SK-N-MC (cell line): Measurements from ENCODE around the gene ZNF710.

ENCODE experiments used
- DNase-seq: peaks from one replicate; pipeline ENCODE4 v3.0.0-alpha.2; 2011; ENCODE audit warnings: low read depth, low spot score
- H3K27ac ChIP-seq: fragments of 200-600 bp; sonication (generic); 2 replicates; pipeline ENCODE4 v1.5.1; 2016; ENCODE audit warnings: mixed run types
- H3K36me3 ChIP-seq: fragments of 200-600 bp; sonication (generic); 2 replicates; pipeline ENCODE4 v1.6.1; 2017; ENCODE audit warnings: antibody characterized with exemption, low read length, mixed read lengths; ENCODE audit not compliant: insufficient read depth
- H3K4me3 ChIP-seq: fragments of 200-600 bp; sonication (generic); 2 replicates; pipeline ENCODE4 v1.5.1; 2016
- H3K9ac ChIP-seq: fragments of 200-600 bp; sonication (generic); 2 replicates; pipeline ENCODE4 v1.8.0; 2017; ENCODE audit warnings: mixed run types, mixed read lengths; ENCODE audit not compliant: insufficient read length
- H3K9me3 ChIP-seq: fragments of 200-600 bp; sonication (generic); 2 replicates; pipeline ENCODE4 v1.6.1; 2017; ENCODE audit warnings: low read depth, mild to moderate bottlenecking, antibody characterized with exemption, low read length, moderate library complexity, mixed read lengths
- EZH2 ChIP-seq: fragments of 200-600 bp; sonication (generic); IDR thresholded peaks from one replicate; pipeline ENCODE4 v1.6.1; 2017; ENCODE audit warnings: antibody characterized with exemption
- FOXP2 ChIP-seq: optimal IDR thresholded peaks from 2 replicates; pipeline ENCODE3; 2011; ENCODE audit warnings: mild to moderate bottlenecking, moderate library complexity; ENCODE audit not compliant: insufficient read depth; ENCODE audit errors: extremely low read length, control extremely low read depth
- POLR2AphosphoS5 ChIP-seq: IDR thresholded peaks from 2 replicates; pipeline ENCODE4 v1.6.1; 2012; ENCODE audit warnings: mild to moderate bottlenecking, low read depth, low read length, borderline replicate concordance

Gene ZNF710

DNA sequence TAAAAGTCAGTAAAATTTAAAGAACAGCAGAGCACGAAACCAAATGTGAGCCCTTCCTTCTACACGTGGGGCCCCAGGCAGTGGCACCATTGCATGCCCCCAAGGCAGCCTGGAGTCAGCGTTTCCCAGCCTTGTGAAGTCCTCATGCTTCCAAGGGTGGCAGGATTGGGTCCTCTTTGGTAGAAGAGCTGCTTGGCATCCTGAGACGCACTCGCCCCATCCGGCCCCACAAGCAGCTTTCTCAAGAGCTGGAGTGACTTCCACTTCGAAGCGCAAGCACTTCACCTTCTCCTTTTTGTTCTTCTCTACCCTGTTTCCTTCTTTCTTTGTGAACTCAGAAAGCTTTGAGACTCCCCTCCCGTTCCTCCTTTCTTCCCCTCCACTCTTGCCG lies 34.7 kb downstream of the ZNF710 start:
- H3K27ac ChIP-seq, result peak overlapping the region; percentile 98

DNA sequence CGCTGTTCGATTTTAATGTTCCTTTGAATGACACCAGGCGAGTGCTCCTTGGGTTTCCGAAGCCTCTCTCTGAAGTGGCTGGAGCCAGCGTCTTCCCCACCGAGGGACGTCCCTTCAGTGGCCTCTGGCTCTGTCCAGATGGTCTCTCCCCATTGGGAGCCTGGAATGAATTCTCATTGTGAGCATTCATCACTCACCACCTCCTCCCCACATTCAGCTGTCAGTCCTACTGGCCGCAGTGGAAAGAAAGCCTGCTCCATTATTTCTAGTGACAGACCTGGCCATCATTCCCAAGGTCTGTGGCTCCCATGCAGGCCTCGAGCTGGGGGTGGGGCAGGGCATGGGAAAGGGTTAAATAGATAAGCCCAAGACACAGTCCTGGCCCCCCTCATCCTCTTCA lies 35.2 kb downstream of the ZNF710 start:
- H3K27ac ChIP-seq, result peak overlapping the region; percentile 31; the same call in 1 of the 2 replicates
- H3K9ac ChIP-seq, result no peak overlapping the region
- TF ChIP-seq EZH2 (no peak), POLR2AphosphoS5 (no peak), FOXP2 (no peak)
- H3K4me3 ChIP-seq, result no peak overlapping the region
- DNase-seq, result no peak
- H3K9me3 ChIP-seq, result no peaks in the 10 kb centered on the region
- no peaks in the 10 kb centered on the region for H3K36me3 ChIP-seq

More for the DNA sequence above, 34.7 kb downstream of the ZNF710 start:
- H3K36me3 ChIP-seq, result no peaks in the 10 kb centered on the region
- H3K9ac ChIP-seq, result peak overlapping the region; percentile 4
- no peaks in the 10 kb centered on the region for H3K9me3 ChIP-seq
- TF ChIP-seq POLR2AphosphoS5 (no peak), FOXP2 (no peak), EZH2 (no peak)
- DNase-seq, result no peak
- H3K4me3 ChIP-seq, result no peak overlapping the region; the same call in 1 of the 2 replicates

DNA sequence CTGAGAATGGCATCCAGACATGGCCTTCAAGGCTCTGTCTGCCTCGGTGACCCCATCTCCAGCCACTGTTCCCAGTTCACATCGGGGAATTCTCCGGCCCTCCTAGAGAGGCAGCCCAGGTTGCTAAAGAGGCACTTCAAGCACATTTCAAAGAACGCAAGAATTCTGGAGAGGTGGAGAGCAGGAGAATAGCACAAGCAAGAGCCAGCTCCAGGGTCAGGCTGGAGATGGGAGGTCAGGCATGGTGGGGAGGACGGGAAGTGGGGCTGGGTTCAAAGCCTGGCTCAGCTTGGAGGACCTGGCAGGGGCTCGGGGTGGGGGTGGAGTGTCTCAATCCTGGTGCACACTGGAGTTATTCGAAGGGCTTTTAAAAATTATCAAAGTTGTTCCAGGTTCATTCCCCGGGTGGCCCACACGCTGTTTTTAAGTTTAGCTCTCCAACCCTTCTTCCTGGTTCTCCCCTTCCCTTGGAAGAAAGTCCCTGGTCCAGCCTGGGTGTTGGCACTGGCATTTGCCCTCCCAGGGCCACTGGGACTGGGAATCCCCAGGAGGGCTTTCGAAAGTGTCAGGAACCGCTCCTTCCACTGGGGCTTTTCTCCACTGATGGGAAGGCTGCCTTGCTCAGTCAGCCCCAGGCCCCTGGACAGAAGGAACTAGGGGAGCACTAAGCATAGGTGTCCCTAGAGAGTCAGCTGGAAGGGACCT lies 35.8 kb downstream of the ZNF710 start:
- DNase-seq, result no peak
- Histone ChIP-seq H3K9ac (no peak overlapping the region), H3K36me3 (no peaks in the 10 kb centered on the region), H3K9me3 (no peaks in the 10 kb centered on the region), H3K27ac (0 out of 2 replicates have a peak overlapping the region, but pooled peaks have one; percentile 31), H3K4me3 (no peak overlapping the region)
- TF ChIP-seq POLR2AphosphoS5 (no peak), EZH2 (no peak), FOXP2 (no peak)

DNA sequence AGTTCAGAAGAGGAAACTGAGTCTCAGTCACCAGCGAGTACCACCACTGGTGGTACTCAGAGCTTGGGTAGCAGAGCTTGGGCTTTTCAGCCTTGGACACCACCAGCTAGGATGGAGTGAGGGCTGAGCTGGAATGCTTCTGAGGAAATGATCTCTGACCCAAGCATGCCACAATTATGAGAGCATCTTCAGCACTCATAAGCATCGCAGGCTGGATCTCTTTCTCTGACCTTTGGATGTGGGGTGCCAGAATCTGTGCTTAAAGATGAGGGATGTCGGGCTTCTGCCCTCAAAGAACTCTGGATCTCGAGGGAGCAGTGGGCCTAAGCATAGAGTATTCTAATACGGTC lies 36.4 kb downstream of the ZNF710 start:
- Histone ChIP-seq H3K36me3 (no peaks in the 10 kb centered on the region), H3K4me3 (no peak overlapping the region), H3K27ac (peak overlapping the region; percentile 32; the same call in 1 of the 2 replicates), H3K9ac (no peak overlapping the region), H3K9me3 (no peaks in the 10 kb centered on the region)
- no peak for TF ChIP-seq POLR2AphosphoS5
- no peak for DNase-seq

DNA sequence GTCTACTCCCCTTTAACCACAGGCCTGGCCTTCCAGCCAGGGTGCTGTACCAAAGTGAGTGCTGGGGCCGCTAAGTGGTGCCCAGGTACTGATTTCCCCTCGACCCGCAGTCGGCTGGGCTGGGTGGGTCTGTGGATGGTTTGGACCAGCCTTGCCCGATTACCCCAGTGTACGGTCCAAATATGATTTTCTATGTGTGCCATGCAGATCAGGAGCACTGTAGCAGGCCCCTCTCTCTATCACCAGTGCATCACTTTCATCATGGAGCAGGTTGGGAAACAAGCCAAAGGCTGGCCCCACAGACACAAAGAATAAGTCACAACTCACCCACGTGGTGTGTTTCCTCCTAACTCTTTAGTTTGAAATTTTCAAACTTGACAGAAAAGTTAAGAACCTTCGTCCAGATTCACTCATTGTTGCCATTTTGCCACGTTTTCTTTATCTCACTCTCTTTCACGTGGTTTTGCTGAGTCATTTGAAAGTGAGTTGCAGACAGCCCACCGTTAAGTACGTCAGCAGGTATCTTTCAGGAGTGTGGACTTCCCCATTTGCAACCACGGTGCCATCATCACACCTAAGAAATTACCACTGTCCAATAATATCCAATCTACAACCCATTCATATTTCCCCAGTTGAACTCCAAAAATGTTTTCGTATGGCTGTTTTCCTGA lies 37.0 kb downstream of the ZNF710 start:
- H3K4me3 ChIP-seq, result no peak overlapping the region
- H3K27ac ChIP-seq, result peak overlapping the region; percentile 32; the same call in 1 of the 2 replicates
- no peak overlapping the region for H3K9ac ChIP-seq
- DNase-seq, result no peak
- H3K36me3 ChIP-seq, result no peaks in the 10 kb centered on the region
- no peak for TF ChIP-seq POLR2AphosphoS5
- TF ChIP-seq FOXP2, result no peak
- TF ChIP-seq EZH2, result no peak
- no peaks in the 10 kb centered on the region for H3K9me3 ChIP-seq

DNA sequence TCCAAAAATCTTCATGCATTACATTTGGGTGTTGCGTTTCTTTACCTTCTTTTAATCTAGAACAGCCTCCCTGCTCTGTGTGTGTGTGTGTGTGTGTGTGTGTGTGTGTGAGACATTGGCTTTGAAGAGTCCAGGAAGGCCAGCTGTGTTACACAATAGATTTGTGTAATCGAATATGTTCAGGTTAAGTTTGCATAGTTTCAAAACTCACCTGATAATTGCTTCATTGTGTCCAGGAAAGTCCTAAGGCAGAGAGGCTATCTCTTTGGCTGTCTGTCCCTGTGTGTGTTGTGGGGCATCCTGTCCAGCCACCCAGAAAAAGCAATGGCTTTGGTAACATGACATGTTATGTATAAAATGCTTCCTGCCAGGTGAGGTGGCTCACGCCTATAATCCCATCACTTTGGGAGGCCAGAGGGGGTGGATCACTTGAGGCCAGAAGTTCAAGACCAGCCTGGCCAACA lies 37.5 kb downstream of the ZNF710 start:
- Histone ChIP-seq H3K9ac (no peak overlapping the region), H3K9me3 (no peaks in the 10 kb centered on the region), H3K27ac (peak overlapping the region; percentile 32; the same call in 1 of the 2 replicates), H3K4me3 (no peak overlapping the region), H3K36me3 (no peaks in the 10 kb centered on the region)
- DNase-seq, result no peak
- TF ChIP-seq POLR2AphosphoS5 (no peak), EZH2 (no peak), FOXP2 (no peak)

DNA sequence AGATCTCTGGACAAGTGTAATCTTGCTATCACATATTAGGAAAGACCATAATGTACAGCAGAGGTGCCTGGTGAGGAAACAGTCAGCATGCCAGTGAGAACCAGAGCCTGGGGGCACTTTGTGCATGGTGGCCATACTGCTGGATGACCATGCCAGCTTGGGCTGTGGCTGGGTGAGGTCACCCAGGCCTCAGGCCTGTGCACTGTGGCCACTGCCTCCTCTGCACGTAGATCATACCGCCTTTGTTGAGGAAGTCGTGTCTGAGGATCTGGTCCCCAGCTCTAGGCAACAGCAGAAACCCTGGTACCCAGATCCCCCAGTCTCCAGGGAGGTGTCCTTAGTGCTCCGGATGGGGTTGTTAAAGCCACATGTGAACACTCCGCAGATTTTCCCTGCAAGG lies 38.9 kb downstream of the ZNF710 start:
- Histone ChIP-seq H3K4me3 (no peak overlapping the region), H3K27ac (peak overlapping the region; percentile 44; the same call in 1 of the 2 replicates), H3K9me3 (no peaks in the 10 kb centered on the region), H3K9ac (no peak overlapping the region), H3K36me3 (no peaks in the 10 kb centered on the region)
- TF ChIP-seq EZH2, result no peak
- TF ChIP-seq FOXP2, result no peak
- TF ChIP-seq POLR2AphosphoS5, result no peak
- no peak for DNase-seq

DNA sequence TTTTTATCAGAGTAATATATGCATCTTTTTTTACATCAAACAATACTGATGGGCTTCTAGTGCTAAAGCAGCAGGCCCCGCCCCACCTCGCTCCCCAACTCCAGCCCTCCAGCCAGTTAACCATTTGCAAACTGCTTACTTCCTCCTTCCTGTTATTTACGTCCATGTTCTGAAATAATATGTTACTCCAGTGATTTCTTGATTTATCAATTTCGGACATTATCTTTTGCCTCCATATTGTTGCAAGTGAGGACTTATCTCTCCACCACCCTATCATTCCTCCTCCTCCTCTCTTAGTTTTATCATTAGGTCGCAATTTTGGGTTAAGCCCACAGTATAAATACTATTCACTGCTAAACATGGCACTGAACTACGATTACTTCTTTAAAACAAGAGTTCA lies 39.5 kb downstream of the ZNF710 start:
- no peaks in the 10 kb centered on the region for H3K36me3 ChIP-seq
- no peak overlapping the region for H3K4me3 ChIP-seq
- TF ChIP-seq FOXP2, result no peak
- TF ChIP-seq EZH2, result no peak
- no peak for TF ChIP-seq POLR2AphosphoS5
- H3K9ac ChIP-seq, result no peak overlapping the region
- H3K9me3 ChIP-seq, result no peaks in the 10 kb centered on the region
- H3K27ac ChIP-seq, result peak overlapping the region; percentile 52; the same call in 1 of the 2 replicates
- DNase-seq, result no peak
